K562 (cell line): ENCODE results near the gene INSIG1. TPM values are rescaled to one million over a fixed set of nuclear protein-coding genes. Genes with fewer than 3 reads are reported as not detected.

Experiments used
- ATF2 ChIP-seq: sonication (generic); formaldehyde crosslinking; IDR thresholded peaks from 2 replicates; pipeline ENCODE4 v1.8.1; 2022; ENCODE audit warnings: missing genetic modification reagents
- CHAMP1 ChIP-seq: fragments of 450-650 bp; IDR thresholded peaks from 2 replicates; pipeline ENCODE4 v1.6.1; 2016; ENCODE audit warnings: mild to moderate bottlenecking
- CTCF ChIP-seq, 3 experiments: IDR thresholded peaks in 2 of 3; conservative IDR thresholded peaks in 1 of 3; 2 replicates each; pipeline ENCODE4 v1.5.1; 2011 to 2012; ENCODE audit warnings: low read length in 3 of 3, mild to moderate bottlenecking in 3 of 3, control low read depth in 2 of 3, improper control_type of control experiment in 1 of 3, inconsistent platforms in 1 of 3, low read depth in 1 of 3, mixed read lengths in 1 of 3, moderate library complexity in 1 of 3; ENCODE audit not compliant: insufficient read depth in 2 of 3
- PCBP1 ChIP-seq: fragments of 200-400 bp; formaldehyde crosslinking; IDR thresholded peaks from 2 replicates; pipeline ENCODE4 v1.6.1; 2018; ENCODE audit warnings: mild to moderate bottlenecking, low read depth, low read length; ENCODE audit not compliant: poor library complexity, severe bottlenecking
- PRPF4 ChIP-seq: fragments of 200-400 bp; formaldehyde crosslinking; IDR thresholded peaks from one replicate; pipeline ENCODE4 v1.6.1; 2017; ENCODE audit warnings: low read length, low read depth, mild to moderate bottlenecking; ENCODE audit not compliant: insufficient read depth, poor library complexity, severe bottlenecking
- RFX7 ChIP-seq: fragments of 250-450 bp; sonication (Bioruptor Pico); IDR thresholded peaks from 2 replicates; pipeline ENCODE4 v1.5.1; 2021; ENCODE audit warnings: mild to moderate bottlenecking
- RHOXF2B ChIP-seq: fragments of 250-450 bp; sonication (Bioruptor Pico); conservative IDR thresholded peaks from 2 replicates; pipeline ENCODE4 v1.5.1; 2021
- SMAD2 ChIP-seq: fragments of 150-350 bp; IDR thresholded peaks from 2 replicates; pipeline ENCODE4 v1.6.1; 2014; ENCODE audit warnings: low read depth, mild to moderate bottlenecking, low read length
- SMAD3 ChIP-seq: fragments of 450-650 bp; formaldehyde crosslinking; conservative IDR thresholded peaks from 2 replicates; pipeline ENCODE4 v1.4.0; 2020; ENCODE audit warnings: mild to moderate bottlenecking
- ZNF124 ChIP-seq: sonication (generic); formaldehyde crosslinking; IDR thresholded peaks from 2 replicates; pipeline ENCODE4 v1.8.1; 2022; ENCODE audit warnings: missing genetic modification reagents
- ZNF436 ChIP-seq: fragments of 250-450, 450-650 bp; sonication (Bioruptor Pico); formaldehyde crosslinking; IDR thresholded peaks from 2 replicates; pipeline ENCODE4 v1.7.0; 2020; ENCODE audit warnings: mild to moderate bottlenecking
- polyA plus RNA-seq, 8 experiments: library from polyadenylated mRNA; depleted of rRNA in 4 of 8; stranded (reverse) in 5 of 8; unstranded in 3 of 8; fragments of >200 nt; fragmentation: Nextera tagmentation in 2 of 8; fragmentation: Illumina TruSeq in 1 of 8; extraction: Ambion mirVana in 2 of 8; extraction: Trizol in 1 of 8; gene quantifications; 2 replicates each; pipeline versions ENCODE4 v1.2.1 to v1.2.3, GENCODE V29; 2011 to 2014; ENCODE audit warnings: inconsistent platforms in 1 of 8, missing spikeins in 1 of 8
- total RNA-seq, 7 experiments: library from RNA; depleted of rRNA in 6 of 7; stranded (reverse); fragments of >200 nt in 6 of 7; fragmentation: Illumina TruSeq in 2 of 7; extraction: Trizol in 2 of 7; gene quantifications; 2 replicates each; pipeline versions ENCODE4 v1.2.1 to v1.2.3, GENCODE V29; 2011 to 2021; ENCODE audit warnings: low replicate concordance in 1 of 7
- TF ChIP-seq, protein P1 (sequence below): fragments of 450-650 bp; IDR thresholded peaks from 2 replicates; pipeline ENCODE4 v1.6.1; 2018; ENCODE audit warnings: mild to moderate bottlenecking, low read depth; ENCODE audit not compliant: partially characterized antibody
- TF ChIP-seq, protein P2 (sequence below): sonication (generic); formaldehyde crosslinking; IDR thresholded peaks from 2 replicates; pipeline ENCODE4 v1.8.0; 2022; ENCODE audit warnings: mild to moderate bottlenecking, missing genetic modification reagents
- TF ChIP-seq, protein P3 (sequence below), 2 experiments: IDR thresholded peaks; 2 replicates each; pipeline ENCODE4 v1.6.1; 2011; ENCODE audit warnings: borderline replicate concordance in 1 of 2, control low read depth in 1 of 2, low read depth in 1 of 2, low read length in 1 of 2, mild to moderate bottlenecking in 1 of 2, mixed read lengths in 1 of 2, moderate library complexity in 1 of 2; ENCODE audit not compliant: insufficient read depth in 1 of 2, insufficient read length in 1 of 2, poor library complexity in 1 of 2, severe bottlenecking in 1 of 2; ENCODE audit errors: extremely low read depth in 1 of 2

INSIG1 gene
- total and polyA plus RNA-seq, 9 of the 15 experiments (the other 6 are each of a cell fraction or from before 2014, with no cell fraction given) = 57.1 to 787 (median 238) TPM

DNA sequence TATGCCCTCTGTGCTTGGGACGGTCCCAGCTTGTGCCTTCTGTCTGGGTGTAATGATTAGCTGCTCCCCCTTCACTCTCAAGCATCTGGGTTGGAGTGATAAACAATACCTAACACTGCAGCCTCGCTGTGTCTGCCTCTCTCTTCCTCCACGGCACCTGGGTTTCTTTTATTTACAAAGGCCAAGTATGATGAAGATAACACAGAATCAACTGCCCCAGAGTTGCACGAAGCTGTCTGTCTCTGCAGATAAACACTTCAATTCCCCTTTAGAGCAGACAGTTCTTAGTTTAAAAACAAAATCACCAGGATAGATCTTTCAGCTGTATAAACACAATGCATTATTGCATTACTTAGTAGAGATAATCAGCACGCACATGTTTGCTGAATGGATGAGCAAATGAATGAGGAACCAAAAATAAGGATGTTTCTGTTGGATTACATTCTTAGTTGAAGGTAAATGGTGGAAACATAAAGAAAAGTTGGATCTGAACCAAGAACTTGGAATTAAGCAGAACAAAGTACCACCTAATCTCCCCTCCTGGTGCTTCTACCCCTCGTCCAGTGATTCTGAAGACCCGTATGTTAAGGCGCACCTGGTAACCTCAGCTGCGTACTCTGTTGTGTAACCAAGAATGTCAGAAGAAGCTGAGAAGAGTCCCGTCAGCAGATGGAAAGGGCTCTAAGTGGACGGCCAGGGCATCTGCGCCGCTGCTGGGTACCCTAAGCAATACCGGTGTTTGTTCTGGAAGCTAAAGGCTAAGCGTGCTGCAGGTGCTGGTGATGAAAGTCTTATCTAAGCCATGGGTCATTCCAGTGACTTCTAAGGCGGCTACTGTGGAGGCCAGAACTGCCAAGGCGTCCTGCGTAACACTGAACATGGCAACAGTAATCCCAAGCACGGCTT, 26.6 kb downstream of the INSIG1 start (continued):
- TF ChIP-seq, protein P1, sequence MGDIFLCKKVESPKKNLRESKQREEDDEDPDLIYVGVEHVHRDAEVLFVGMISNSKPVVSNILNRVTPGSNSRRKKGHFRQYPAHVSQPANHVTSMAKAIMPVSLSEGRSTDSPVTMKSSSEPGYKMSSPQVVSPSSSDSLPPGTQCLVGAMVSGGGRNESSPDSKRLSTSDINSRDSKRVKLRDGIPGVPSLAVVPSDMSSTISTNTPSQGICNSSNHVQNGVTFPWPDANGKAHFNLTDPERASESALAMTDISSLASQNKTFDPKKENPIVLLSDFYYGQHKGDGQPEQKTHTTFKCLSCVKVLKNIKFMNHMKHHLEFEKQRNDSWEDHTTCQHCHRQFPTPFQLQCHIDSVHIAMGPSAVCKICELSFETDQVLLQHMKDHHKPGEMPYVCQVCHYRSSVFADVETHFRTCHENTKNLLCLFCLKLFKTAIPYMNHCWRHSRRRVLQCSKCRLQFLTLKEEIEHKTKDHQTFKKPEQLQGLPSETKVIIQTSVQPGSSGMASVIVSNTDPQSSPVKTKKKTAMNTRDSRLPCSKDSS = no peak
- TF ChIP-seq CHAMP1 = peak; percentile 99
- TF ChIP-seq SMAD2 = no peak
- TF ChIP-seq, protein P2, sequence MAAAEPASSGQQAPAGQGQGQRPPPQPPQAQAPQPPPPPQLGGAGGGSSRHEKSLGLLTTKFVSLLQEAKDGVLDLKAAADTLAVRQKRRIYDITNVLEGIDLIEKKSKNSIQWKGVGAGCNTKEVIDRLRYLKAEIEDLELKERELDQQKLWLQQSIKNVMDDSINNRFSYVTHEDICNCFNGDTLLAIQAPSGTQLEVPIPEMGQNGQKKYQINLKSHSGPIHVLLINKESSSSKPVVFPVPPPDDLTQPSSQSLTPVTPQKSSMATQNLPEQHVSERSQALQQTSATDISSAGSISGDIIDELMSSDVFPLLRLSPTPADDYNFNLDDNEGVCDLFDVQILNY (CRISPR knock-in tag) = no peak
- TF ChIP-seq ZNF124 (CRISPR knock-in tag) = no peak
- no peak for TF ChIP-seq PCBP1
- TF ChIP-seq PRPF4 = no peak
- TF ChIP-seq SMAD3 = peak; percentile 95
- no peak for TF ChIP-seq RFX7 (CRISPR knock-in tag)
- TF ChIP-seq, protein P3, sequence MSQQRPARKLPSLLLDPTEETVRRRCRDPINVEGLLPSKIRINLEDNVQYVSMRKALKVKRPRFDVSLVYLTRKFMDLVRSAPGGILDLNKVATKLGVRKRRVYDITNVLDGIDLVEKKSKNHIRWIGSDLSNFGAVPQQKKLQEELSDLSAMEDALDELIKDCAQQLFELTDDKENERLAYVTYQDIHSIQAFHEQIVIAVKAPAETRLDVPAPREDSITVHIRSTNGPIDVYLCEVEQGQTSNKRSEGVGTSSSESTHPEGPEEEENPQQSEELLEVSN (IDR thresholded peaks at IDR 0.05; ENCODE audit: borderline replicate concordance in 1 of 2, extremely low read depth in 1 of 2, insufficient read depth in 1 of 2, insufficient read length in 1 of 2, low read depth in 1 of 2, low read length in 1 of 2, poor library complexity in 1 of 2, severe bottlenecking in 1 of 2) = no peak
- TF ChIP-seq ATF2 = no peak
- no peak for TF ChIP-seq ZNF436 (CRISPR knock-in tag)
- no peak for TF ChIP-seq RHOXF2B
- TF ChIP-seq CTCF (IDR thresholded peaks at IDR 0.05 in 2 of 3, conservative IDR thresholded peaks at IDR 0.05 in 1 of 3; ENCODE audit: insufficient read depth in 2 of 3, low read depth in 1 of 3, low read length in 3 of 3) = no peak
